Activated CD8-positive, alpha-beta T cell treated with anti-CD3 and anti-CD28 coated beads for 36 hours (primary cell): Measurements from ENCODE around the gene ZMAT5. TPM values are rescaled to one million over a fixed set of nuclear protein-coding genes. Genes with fewer than 3 reads are reported as not detected.

Experiments used
- ATAC-seq: fragments of 200-7000 bp; cut with Tn5 transposase; one replicate; pipeline ENCODE4 v1.10.0; 2021; ENCODE audit warnings: mild to moderate bottlenecking, moderate library complexity
- CTCF ChIA-PET: fragments of 350-600 bp; sonication (Branson Sonifier 250); formaldehyde crosslinking; loops from one replicate; lab custom pipeline; 2021; ENCODE audit warnings: antibody characterized with exemption; lab: Charles Lee
- POLR2A ChIA-PET: fragments of 350-600 bp; sonication (Branson Sonifier 250); formaldehyde crosslinking; loops from one replicate; lab custom pipeline; 2021; ENCODE audit warnings: antibody characterized with exemption; lab: Charles Lee
- DNase-seq: peaks from one replicate; pipeline ENCODE4 v3.0.0-alpha.2; 2020
- H3K27ac Mint-ChIP-seq: one replicate; pipeline ENCODE4 v1.8.0; 2021; ENCODE audit warnings: mild to moderate bottlenecking, mixed read lengths
- H3K27me3 Mint-ChIP-seq: one replicate; pipeline ENCODE4 v1.8.0; 2021; ENCODE audit warnings: mixed read lengths
- H3K36me3 Mint-ChIP-seq: one replicate; pipeline ENCODE4 v1.8.0; 2021; ENCODE audit warnings: low read depth, mixed read lengths
- H3K4me1 Mint-ChIP-seq: one replicate; pipeline ENCODE4 v1.8.0; 2021; ENCODE audit warnings: low read depth, mixed read lengths
- H3K4me3 Mint-ChIP-seq: one replicate; pipeline ENCODE4 v1.8.0; 2021; ENCODE audit warnings: mild to moderate bottlenecking, moderate library complexity, mixed read lengths
- H3K9me3 Mint-ChIP-seq: one replicate; pipeline ENCODE4 v1.8.0; 2021; ENCODE audit warnings: mixed read lengths
- CTCF ChIP-seq: fragments of 200-600 bp; IDR thresholded peaks from one replicate; pipeline ENCODE4 v1.8.0; 2022; ENCODE audit warnings: antibody characterized with exemption, mild to moderate bottlenecking
- intact Hi-C: fragments of 100-400 bp; cut with micrococcal nuclease; formaldehyde crosslinking; loops from one replicate; pipeline ENCODE4 v1.10.0; 2022
- total RNA-seq, 2 experiments: library from RNA; stranded (reverse); gene quantifications; one replicate each; pipeline ENCODE4 v1.2.3, GENCODE V29; 2021

The ZMAT5 gene
- total RNA-seq, 2 experiments from 2014 or later = 18.5 to 18.7 TPM

GRCh38 chr22:29740216-29740615 lies 26.6 kb downstream of the ZMAT5 start:
- CTCF ChIA-PET = no interaction called here
- intact Hi-C loops = no loop called here

GRCh38 chr22:29739346-29739875 lies 27.4 kb downstream of the ZMAT5 start:
- Mint-ChIP-seq H3K27ac (no peak overlapping the region), H3K27me3 (no peaks in the 10 kb centered on the region), H3K4me1 (peaks cover 4% of the 10 kb centered on the region), H3K9me3 (no peaks in the 10 kb centered on the region), H3K4me3 (no peak overlapping the region), H3K36me3 (peaks cover 5% of the 10 kb centered on the region)
- POLR2A ChIA-PET = no interaction called here
- intact Hi-C loops = no loop called here
- no peak for TF ChIP-seq CTCF
- CTCF ChIA-PET = no interaction called here
- no peak for DNase-seq
- ATAC-seq = no peak

More at GRCh38 chr22:29740216-29740615, 26.6 kb downstream of the ZMAT5 start:
- no peak for DNase-seq
- Mint-ChIP-seq H3K27ac (no peak overlapping the region), H3K4me1 (peaks cover 4% of the 10 kb centered on the region), H3K4me3 (no peak overlapping the region), H3K27me3 (no peaks in the 10 kb centered on the region), H3K9me3 (no peaks in the 10 kb centered on the region), H3K36me3 (peaks cover 5% of the 10 kb centered on the region)
- no peak for ATAC-seq
- POLR2A ChIA-PET = no interaction called here
- no peak for TF ChIP-seq CTCF

GRCh38 chr22:29738118-29738815 lies 28.5 kb downstream of the ZMAT5 start:
- ChIA-PET CTCF (no interaction called here), POLR2A (no interaction called here)

GRCh38 chr22:29737251-29738117 lies 29.3 kb downstream of the ZMAT5 start:
- ChIA-PET POLR2A (no interaction called here), CTCF (no interaction called here)
- no peak overlapping the region for H3K4me3 Mint-ChIP-seq
- no peaks in the 10 kb centered on the region for H3K27me3 Mint-ChIP-seq
- intact Hi-C loops = no loop called here
- TF ChIP-seq CTCF = no peak
- no peaks in the 10 kb centered on the region for H3K9me3 Mint-ChIP-seq
- ATAC-seq (no peak), DNase-seq (no peak)
- peaks cover 4% of the 10 kb centered on the region for H3K36me3 Mint-ChIP-seq
- H3K27ac Mint-ChIP-seq = no peak overlapping the region
- H3K4me1 Mint-ChIP-seq = peaks cover 3% of the 10 kb centered on the region

More at GRCh38 chr22:29738118-29738815, 28.5 kb downstream of the ZMAT5 start:
- no peaks in the 10 kb centered on the region for H3K27me3 Mint-ChIP-seq
- no peak overlapping the region for H3K27ac Mint-ChIP-seq
- H3K36me3 Mint-ChIP-seq = peaks cover 4% of the 10 kb centered on the region
- DNase-seq (no peak), ATAC-seq (no peak)
- peaks cover 4% of the 10 kb centered on the region for H3K4me1 Mint-ChIP-seq
- TF ChIP-seq CTCF = no peak
- H3K4me3 Mint-ChIP-seq = no peak overlapping the region
- no peaks in the 10 kb centered on the region for H3K9me3 Mint-ChIP-seq
- intact Hi-C loops = no loop called here

- Mint-ChIP-seq H3K9me3 (no peaks in the 10 kb centered on the region), H3K27me3 (no peaks in the 10 kb centered on the region), H3K4me1 (no peaks in the 10 kb centered on the region), H3K4me3 (no peak overlapping the region), H3K27ac (no peak overlapping the region), H3K36me3 (no peaks in the 10 kb centered on the region)
- no peak for ATAC-seq
- CTCF ChIA-PET = no interaction called here
- no peak for DNase-seq
- POLR2A ChIA-PET = no interaction called here
- no peak for TF ChIP-seq CTCF
- intact Hi-C loops = no loop called here
These were observed 31.4 kb downstream of the ZMAT5 start for GRCh38 chr22:29735416-29735815.
